ENCODE results near the gene LRRIQ1.
"Not testable (repeated sequence)": the region's sequence is repeated elsewhere in the genome, so short reads cannot be mapped to it uniquely, and the experiment has no call there.

LRRIQ1 gene

DNA sequence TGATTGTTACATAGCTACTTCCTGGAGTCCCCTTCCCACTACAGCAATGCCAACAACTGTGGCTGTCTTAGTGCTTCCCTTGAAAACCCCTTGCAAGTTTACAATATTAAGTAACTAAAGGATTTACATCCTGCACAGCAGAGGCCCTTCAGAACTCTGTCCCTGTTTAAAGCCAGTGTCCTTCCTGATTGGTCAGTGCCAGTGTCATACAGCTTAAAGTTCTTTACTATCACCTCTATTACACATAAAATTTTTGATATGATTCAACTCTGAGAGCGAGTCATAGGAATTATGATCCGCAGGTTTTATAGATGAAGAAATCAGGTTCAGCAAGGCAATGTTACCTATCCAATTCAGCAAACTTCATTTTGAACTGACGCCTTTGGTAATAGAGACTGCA is 152.5 kb downstream of the LRRIQ1 start:
- DNase-seq (ENCODE audit: low read depth in 2 of 3, low spot score in 2 of 3): no peak

DNA sequence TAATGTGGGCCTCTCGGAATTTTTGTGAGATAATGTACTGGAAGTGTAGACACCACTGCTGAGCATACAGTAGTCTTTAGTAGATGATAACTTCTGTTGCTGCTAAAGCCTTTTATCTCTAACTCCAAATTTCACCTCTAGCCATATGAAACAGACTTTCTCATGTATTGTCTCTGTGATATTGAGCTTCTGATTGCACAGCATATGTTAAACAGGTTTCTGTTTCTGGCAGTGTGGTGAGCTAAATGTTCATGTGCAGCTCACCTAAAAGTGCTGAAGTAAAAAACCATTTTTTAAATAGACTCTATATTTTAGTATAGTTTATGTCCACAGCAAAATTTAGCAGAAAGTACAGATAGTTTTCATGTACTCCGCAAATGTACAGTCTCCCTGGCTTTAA is 154.6 kb downstream of the LRRIQ1 start:
- no peak for DNase-seq (ENCODE audit: low read depth in 2 of 3, low spot score in 2 of 3)

DNA sequence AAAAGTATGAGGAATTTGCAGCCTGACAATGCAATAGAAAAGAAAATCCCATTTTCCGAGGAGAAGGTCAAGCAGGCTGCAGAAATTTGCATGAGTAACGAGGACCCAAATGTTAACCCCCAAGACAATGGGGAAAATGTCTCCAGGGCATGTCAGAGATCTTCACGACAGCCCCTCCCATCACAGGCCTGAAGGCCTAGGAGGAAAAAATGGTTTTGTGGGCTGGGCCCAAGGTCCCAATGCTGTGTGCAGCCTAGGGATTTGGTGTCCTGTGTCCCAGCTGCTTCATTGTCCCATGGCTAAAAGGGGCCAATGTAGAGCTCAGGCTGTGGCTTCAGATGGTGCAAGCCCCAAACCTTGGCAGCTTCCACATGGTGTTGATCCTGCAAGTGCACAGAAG is 167.7 kb downstream of the LRRIQ1 start:
- not testable (repeated sequence) for DNase-seq (ENCODE audit: low read depth in 2 of 3, low spot score in 2 of 3)

DNA sequence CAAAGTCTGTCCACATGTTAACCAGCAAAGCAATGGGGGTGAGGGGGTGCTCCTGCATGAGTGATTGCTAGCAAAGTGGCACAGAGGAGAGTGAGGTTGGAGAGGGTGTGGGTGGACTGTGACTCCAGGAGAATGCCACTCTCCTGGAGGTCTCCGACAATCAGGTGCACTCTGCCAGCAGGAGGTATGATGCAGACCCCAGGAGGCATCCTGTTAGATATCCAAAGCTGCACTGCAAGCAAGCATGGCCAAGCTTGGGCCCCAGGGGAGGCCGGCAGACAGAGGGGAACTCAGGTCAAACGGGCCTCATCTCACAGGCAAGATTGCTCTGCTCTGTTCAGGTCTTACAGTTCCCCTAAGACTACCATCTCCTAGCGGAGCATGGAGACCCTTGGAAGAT is 170.4 kb downstream of the LRRIQ1 start:
- no peak for DNase-seq (ENCODE audit: low read depth in 2 of 3, low spot score in 2 of 3)

DNA sequence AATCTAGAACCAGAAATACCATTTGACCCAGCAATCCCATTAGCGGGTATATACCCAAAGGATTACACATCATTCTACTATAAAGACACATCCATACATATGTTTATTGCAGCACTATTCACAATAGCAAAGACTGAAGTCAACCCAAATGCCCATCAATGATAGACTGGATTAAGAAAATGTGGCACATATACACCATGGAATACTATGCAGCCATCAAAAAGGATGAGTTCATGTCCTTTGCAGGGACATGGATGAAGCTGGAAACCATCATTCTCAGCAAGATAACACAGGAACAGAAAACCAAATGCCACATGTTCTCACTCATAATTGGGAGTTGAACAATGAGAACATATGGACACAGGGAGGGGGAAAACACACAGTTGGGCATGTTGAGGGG is 188.2 kb downstream of the LRRIQ1 start:
- DNase-seq (ENCODE audit: low read depth in 2 of 3, low spot score in 2 of 3): not testable (repeated sequence)

DNA sequence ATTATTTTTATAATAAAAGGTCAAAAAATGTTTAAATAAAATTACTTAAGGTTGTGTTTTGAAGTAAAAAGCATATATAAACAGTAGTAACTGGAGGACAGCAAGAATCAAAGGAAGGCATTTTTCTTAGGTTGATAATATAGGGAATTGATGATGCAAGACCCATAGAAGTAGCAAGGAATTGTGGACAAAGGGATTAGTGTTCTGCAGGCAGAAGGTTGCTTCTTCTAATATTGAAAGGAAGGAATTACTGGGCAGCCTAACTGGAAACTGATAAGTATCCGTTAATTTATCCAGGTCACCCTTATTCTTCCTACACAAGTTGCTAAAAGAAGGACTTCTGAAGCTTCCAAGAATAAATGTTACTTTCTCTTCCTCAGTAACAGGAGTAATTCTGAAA is 189.3 kb downstream of the LRRIQ1 start:
- DNase-seq (ENCODE audit: low read depth in 2 of 3, low spot score in 2 of 3): no peak

DNA sequence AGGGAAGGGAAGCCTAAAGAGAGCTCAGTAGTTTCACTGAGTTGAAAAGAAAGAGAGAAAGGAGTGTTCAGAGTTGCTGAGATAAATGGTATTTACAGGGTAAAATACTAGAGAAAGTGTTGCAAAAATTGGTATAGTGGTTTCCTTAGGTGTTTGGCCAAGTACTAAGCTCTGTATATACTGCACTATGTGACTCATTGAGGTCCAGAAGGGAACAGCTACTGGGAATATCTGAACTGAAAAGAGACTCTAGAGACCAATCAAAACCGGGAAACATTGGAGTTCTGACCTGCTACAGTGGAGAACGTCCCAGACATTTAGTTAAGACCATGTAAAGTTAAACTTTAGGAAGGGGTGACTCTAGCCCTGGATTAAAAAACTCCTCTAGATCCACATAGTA is 201.2 kb downstream of the LRRIQ1 start:
- DNase-seq (ENCODE audit: low read depth in 2 of 3, low spot score in 2 of 3): no peak

DNA sequence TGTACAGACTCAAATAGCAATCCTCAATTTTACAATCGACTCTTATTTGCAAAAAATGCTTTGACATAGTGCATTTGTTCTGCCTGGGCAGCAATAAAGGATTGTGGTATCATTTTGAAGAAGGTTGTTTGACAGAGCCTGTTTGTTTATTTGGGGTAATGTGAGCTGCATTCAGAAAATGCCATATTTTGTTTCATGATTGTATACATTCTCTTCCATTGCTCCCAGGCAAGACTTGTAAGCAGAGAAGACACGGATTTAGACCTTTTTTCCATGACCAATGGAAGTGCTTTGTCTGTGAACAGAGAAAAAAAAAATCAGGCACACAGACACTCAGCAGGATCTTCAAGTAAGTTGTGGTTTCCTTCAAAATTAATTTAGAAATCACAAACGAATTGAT is 208.4 kb downstream of the LRRIQ1 start:
- DNase-seq (ENCODE audit: low read depth in 2 of 3, low spot score in 2 of 3): no peak

DNA sequence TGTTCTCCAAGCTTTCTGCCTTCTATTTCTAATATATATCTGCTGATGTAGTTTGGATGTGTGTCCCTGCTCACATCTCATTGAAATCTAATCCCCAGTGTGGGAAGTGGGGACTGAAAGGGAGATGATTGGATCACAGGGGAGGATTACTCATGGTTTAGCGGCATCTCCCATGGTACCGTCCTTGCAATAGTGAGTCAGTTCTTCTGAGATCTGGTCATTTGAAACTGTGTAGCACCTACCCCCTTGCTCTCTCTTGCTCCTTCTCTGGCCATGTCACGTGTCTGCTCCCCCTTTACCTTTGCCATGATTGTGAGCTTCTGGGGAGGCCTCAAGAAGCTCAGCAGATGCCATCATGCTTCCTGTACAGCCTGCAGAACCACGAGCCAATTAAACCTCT is 217.7 kb downstream of the LRRIQ1 start:
- no peak for DNase-seq (ENCODE audit: low read depth in 2 of 3, low spot score in 2 of 3)

DNA sequence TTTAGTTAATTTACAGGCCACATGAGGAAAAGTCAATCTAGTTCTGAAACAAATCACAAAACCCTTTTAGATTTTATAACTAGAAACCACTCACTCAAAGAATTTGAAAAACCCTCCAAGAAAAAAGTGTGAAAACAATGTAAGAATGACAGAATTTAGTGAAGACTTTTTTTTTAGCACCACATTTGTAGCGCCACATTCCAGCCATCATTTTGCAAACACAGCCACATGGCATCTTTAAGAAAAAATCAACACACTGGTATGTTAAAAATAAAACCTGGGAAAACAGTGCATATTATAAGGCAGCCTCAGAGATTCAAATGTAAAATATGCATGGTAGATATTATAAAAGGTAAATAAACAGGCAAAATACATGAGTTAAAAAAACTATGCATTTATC is 221.5 kb downstream of the LRRIQ1 start:
- DNase-seq (ENCODE audit: low read depth in 2 of 3, low spot score in 2 of 3): no peak

DNA sequence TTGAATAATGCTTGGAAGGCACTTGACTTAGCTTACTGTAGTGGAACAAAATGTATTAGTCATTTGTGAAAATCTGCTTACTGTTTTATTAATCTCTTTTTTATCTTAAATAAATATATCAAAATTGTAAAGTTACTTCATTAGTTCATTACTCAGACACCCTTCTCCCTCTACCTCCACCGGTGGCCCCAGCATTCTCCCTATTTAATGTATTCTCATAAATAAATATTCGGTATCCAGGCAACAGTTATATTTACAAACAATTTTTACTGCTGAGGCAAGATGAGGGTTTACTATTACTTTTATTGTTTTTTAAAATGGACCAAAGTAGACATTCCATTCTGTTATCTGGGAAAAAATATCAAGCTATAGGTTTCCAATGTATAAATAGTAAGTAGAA is 224.3 kb downstream of the LRRIQ1 start:
- DNase-seq (ENCODE audit: low read depth in 2 of 3, low spot score in 2 of 3): no peak

DNA sequence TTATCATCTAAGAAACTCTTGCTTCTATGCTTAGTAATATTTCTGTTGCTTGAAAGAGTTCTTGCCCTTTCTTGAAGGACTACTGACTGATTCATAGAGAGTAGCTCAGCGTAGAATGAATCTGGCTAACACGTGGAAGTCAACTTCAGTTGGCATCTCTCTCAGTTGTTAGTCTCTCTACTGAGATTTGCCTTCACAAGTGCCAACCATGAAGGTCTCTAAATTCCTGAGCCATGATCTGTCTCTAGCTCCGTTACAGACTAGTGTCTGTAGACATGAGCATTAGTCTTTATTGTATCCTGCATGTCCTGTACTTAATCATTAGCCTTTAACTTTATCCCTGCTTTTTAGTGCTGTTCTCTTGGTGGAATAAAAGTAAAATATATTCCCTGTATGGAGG is 224.7 kb downstream of the LRRIQ1 start:
- DNase-seq (ENCODE audit: low read depth in 2 of 3, low spot score in 2 of 3): no peak

DNA sequence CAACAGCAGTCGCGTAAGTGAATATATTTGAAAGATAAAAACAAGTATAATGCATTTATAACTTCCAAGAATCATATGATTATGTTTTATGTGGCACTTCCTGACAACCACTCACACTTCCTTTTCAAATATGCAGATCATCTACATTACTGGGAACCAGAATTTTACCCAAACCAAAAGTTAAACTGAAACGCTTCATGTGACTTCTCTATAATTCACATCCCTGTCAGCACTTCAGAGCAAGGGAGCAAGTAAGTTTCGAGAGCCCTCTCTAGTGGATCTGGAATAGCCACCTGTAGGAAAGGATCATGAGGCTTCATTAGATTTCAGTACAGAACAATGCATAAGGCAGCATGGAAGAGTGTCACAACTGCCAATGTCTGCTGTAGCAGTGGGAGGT is 230.2 kb downstream of the LRRIQ1 start:
- DNase-seq (ENCODE audit: low read depth in 2 of 3, low spot score in 2 of 3): no peak

DNA sequence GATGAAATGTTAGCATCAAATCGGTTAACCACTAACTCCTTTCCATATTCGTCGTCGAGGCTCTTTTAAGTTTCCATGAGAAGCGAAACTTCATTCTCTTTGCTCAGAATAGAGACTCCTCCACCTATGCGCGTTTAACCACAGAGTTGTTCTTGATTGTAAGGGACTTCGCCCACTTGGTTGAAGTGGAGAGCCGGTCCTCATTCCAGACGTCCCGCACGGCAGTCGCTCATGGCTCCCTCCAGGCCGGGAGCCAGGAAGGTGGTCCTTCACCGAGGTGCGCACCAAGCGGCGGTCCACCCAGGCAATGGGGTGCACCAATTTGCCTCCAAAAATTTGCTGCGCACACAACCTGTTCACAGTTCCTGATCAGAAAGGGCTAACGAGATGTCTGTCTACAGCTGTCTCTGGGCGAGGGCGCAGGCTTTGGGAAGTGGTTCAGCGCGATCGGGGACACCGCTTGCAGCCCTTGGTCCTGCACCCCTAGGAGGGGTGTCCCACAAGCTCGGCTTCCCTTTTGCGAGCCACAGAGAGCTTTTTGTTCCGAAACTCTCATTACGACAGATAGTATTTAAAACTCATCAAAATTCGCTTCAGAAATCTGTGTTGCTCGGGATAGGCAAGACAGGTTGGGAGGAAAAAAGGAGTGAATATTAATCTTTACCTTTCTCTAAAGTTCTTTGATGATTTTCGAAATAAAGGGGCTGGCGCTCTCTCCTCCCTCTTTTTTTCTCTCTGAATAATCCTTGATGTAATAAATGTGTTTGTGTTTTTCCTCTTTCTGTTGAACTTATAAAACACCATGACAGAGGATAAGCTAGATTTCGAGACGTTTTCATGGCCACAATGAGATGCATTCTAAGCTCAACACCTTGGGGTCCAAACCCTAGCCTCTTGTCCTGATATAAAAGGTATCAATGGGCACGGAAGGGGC is 237.5 kb downstream of the LRRIQ1 start:
- no peak for DNase-seq (ENCODE audit: low read depth in 2 of 3, low spot score in 2 of 3)

DNA sequence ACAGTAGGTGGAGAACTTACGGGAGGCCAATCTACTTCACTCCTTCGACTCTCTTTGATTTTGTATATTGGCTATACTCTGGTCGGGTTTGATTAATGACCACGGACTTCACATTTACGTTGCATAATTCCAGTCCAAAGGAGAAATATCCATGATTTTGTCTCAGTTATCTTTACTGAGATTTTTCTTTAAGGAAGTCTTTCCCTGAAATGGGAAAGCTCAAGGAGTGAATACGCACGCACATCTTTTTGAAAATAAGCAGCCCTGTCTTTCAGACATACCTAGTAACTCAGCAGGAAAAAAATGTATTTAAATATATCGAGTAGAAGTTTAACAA is 238.1 kb downstream of the LRRIQ1 start:
- no peak for DNase-seq (ENCODE audit: low read depth in 2 of 3, low spot score in 2 of 3)

DNA sequence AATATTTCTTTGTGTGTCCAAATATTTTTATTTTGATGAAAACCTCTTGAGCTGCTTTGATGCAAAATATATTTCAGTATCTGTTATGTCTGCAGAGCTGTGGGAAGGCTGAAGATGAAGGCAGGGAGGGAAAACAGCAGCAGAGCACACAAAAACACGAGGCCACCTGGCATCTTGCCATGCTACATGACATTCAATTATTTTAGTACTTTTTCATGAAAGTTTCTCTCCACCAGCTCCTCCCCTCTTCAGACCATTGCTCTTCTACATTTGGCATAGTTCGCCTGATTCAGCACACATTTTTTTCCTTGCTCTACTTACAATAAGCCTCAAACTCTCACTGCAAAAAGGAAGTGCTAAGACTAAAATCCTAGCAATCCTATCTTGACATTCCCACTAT is 239.2 kb downstream of the LRRIQ1 start:
- DNase-seq (ENCODE audit: low read depth in 2 of 3, low spot score in 2 of 3): no peak

DNA sequence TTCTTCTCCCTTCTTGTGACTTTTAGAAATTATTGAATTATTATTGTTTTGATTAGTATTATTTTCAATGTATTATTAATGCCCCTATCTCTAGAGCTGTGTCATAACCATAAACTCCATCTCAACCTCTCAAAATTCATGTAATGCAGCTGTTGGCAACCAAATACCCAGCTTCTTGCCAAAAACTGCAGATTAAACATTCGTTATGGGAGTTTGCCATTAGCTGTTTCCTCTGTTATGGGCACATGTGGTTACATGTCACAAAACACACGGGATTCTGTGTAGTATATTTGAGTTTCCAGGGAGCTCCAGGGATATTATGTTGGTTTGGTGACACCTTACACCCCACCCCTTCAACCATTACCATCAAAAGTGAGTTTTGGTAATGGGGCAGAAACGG is 241.0 kb downstream of the LRRIQ1 start:
- no peak for DNase-seq (ENCODE audit: low read depth in 2 of 3, low spot score in 2 of 3)

DNA sequence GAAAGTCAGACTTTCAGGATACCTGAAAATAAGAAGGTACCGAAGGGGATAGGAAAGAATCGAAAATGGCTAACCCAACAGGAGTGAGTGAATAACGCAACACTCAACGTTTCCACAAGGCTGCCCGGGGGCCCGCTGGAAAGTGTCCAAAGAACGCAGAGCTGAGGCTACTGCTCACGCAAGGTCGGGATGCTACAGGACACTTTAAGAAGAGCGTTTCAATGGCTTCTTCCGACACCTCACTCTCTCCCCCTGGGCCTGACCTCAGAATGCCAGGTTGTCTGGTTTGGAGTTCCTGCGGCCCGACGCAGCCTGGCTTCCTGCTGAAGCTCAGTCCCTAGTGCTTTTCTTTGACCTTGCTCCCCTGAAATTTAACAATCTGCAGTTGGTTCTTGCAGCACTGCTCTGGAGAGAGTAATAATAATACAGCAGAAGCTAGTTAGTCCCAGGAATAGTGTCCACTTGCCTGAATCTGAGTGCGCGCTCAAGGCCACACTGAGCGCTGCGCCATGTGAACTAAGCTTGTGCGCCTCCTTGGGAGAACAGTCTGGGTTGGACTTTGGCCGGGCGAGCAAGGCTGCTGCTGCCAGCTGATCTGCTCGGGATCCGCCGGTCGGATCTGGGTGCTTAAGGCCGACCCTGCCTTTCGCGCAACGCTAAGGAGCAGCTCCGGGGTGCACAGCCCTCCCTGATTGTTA is 241.9 kb downstream of the LRRIQ1 start:
- no peak for DNase-seq (ENCODE audit: low read depth in 2 of 3, low spot score in 2 of 3)

DNA sequence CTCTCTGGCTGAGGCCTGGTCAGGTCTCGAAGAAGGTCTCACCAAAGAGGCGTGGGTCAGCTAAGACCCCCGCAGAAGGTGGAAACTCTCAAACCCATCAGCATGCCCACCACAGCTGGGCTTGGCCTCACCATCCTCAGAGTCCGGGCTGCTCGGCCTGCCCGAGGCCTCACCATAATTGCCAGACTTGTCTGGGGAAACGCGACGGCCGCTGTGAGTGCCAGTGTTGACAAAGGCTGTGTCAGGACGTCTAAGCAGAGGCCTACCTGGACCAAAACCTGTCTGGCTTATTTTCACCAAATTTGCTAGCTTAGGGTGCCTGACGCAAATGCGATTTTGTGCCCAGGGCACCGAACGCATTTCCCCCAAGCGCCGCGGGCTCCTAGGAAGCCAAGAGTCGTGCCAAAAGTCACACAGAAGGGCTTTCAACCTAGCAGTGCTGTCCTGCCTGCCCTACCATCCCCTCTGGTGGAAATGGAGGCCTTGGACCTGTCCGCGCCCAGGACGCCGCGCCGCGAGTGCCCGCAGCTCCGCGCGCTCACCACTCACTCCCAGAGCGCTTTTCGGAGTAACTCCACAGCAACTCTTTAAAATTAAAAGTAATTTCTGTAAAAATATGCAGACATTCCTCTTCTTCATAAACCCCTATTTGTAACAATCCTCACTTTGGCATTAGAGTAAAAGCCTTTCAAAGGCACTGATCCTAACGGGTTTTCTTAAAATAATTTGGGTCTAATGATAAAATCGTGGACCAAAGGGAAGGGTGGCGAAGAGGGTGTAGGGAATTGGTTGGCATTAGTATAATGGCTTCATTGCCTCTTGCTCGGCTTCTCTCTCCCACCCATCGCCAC is 242.7 kb downstream of the LRRIQ1 start:
- no peak for DNase-seq (ENCODE audit: low read depth in 2 of 3, low spot score in 2 of 3)

DNA sequence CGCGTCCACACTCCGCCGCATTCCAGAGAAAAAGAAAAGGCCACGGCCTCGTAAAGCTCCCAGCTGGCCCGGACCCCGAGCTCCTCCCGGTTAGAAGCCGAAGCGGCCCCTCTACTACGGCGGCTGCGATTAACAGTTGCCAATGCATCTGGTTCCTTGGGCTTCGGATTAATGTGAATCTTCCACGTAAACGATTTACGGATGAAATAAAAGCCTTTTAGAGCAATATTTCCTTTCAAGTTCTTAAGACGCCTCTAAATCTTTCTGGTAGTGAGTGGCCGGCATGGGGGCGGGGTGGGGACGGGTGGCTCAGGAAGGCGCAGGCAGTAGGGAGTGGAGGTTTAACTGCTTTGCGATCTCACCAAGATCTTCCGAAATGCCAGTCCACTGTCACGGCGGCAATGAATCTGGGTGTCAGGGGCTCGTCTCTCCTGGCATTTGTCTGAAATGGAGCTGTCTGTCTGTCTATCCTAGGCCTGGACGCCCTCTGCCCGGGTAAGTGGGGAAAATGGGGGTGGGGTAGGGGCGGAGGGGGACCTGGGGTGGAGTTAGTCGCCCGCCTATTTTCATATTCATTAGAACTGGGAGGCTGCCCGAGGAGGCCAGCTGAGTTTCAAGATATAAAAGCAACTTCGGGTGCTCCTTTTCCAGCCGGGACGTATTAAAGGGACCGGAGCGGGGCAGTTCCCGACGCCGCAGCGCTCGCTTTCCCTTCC is 243.5 kb downstream of the LRRIQ1 start:
- no peak for DNase-seq (ENCODE audit: low read depth in 2 of 3, low spot score in 2 of 3)

All from activated CD8-positive, alpha-beta memory T cell treated with anti-CD3 and anti-CD28 coated beads for 48 hours (primary cell).